Neutrophil (primary cell): Measurements from ENCODE around the gene ITPR1.

Source experiments
- H3K27ac ChIP-seq: fragments of 200-600 bp; sonication (generic); 2 replicates; pipeline ENCODE4 v1.5.1; 2016; ENCODE audit warnings: mild to moderate bottlenecking, moderate library complexity
- H3K27me3 ChIP-seq: fragments of 200-600 bp; sonication (generic); 2 replicates; pipeline ENCODE4 v1.6.0; 2016; ENCODE audit warnings: mild to moderate bottlenecking
- H3K36me3 ChIP-seq: fragments of 200-600 bp; sonication (generic); 2 replicates; pipeline ENCODE4 v1.5.1; 2017
- H3K4me1 ChIP-seq, 2 experiments: fragments of 200-600 bp in 1 of 2; sonication (generic) in 1 of 2; 1 replicate in 1 of 2; 2 replicates in 1 of 2; pipeline versions ENCODE4 v1.5.1 to v1.6.1; 2013 to 2016; ENCODE audit warnings: low read depth in 1 of 2, low read length in 1 of 2, mild to moderate bottlenecking in 1 of 2, moderate library complexity in 1 of 2; ENCODE audit not compliant: control insufficient read depth in 1 of 2, insufficient read depth in 1 of 2
- H3K4me3 ChIP-seq, 2 experiments: fragments of 200-600 bp in 1 of 2; sonication (generic) in 1 of 2; 1 replicate in 1 of 2; 2 replicates in 1 of 2; pipeline ENCODE4 v1.5.1; 2013 to 2016; ENCODE audit warnings: low read depth in 1 of 2, low read length in 1 of 2, mild to moderate bottlenecking in 1 of 2, moderate library complexity in 1 of 2
- H3K9me3 ChIP-seq: fragments of 200-600 bp; sonication (generic); 2 replicates; pipeline ENCODE4 v1.5.1; 2016
- CTCF ChIP-seq: fragments of 200-600 bp; sonication (generic); IDR thresholded peaks from 2 replicates; pipeline ENCODE4 v1.5.1; 2016; ENCODE audit warnings: antibody characterized with exemption

The ITPR1 gene

GRCh38 chr3:4695846-4696245 lies 202.7 kb downstream of the ITPR1 start:
- Histone ChIP-seq H3K4me1 (peaks cover 21 to 23% of the 10 kb centered on the region in 2 experiments), H3K4me3 (no peak overlapping the region), H3K27me3 (no peaks in the 10 kb centered on the region), H3K36me3 (no peaks in the 10 kb centered on the region), H3K9me3 (no peaks in the 10 kb centered on the region), H3K27ac (peak overlapping the region; percentile 22)
- no peak for TF ChIP-seq CTCF

GRCh38 chr3:4696266-4696665 lies 203.1 kb downstream of the ITPR1 start:
- H3K36me3 ChIP-seq: no peaks in the 10 kb centered on the region
- no peak for TF ChIP-seq CTCF
- peaks cover 21 to 23% of the 10 kb centered on the region in 2 experiments for H3K4me1 ChIP-seq

GRCh38 chr3:4698125-4698821 lies 205.1 kb downstream of the ITPR1 start:
- no peak for TF ChIP-seq CTCF
- Histone ChIP-seq H3K27me3 (no peaks in the 10 kb centered on the region), H3K4me1 (peaks cover 21 to 23% of the 10 kb centered on the region in 2 experiments), H3K27ac (no peak overlapping the region), H3K36me3 (no peaks in the 10 kb centered on the region), H3K9me3 (no peaks in the 10 kb centered on the region), H3K4me3 (no peak overlapping the region)

More at GRCh38 chr3:4696266-4696665, 203.1 kb downstream of the ITPR1 start:
- Histone ChIP-seq H3K27ac (no peak overlapping the region), H3K9me3 (no peaks in the 10 kb centered on the region), H3K27me3 (no peaks in the 10 kb centered on the region), H3K4me3 (no peak overlapping the region)

GRCh38 chr3:4703054-4703480 lies 209.9 kb downstream of the ITPR1 start:
- no peak overlapping the region for H3K27ac ChIP-seq
- no peak for TF ChIP-seq CTCF
- no peaks in the 10 kb centered on the region for H3K9me3 ChIP-seq
- no peaks in the 10 kb centered on the region for H3K27me3 ChIP-seq
- peaks cover 0 to under 1% of the 10 kb centered on the region in 2 experiments for H3K4me1 ChIP-seq
- H3K36me3 ChIP-seq: no peaks in the 10 kb centered on the region
- H3K4me3 ChIP-seq: no peak overlapping the region

- H3K4me3 ChIP-seq: no peak overlapping the region
- TF ChIP-seq CTCF: no peak
- H3K27me3 ChIP-seq: no peaks in the 10 kb centered on the region
- no peak overlapping the region for H3K27ac ChIP-seq
- H3K36me3 ChIP-seq: no peaks in the 10 kb centered on the region
- no peaks in the 10 kb centered on the region for H3K9me3 ChIP-seq
- peaks cover 0 to 3% of the 10 kb centered on the region in 2 experiments for H3K4me1 ChIP-seq
Observed at GRCh38 chr3:4704552-4704951, 211.4 kb downstream of the ITPR1 start.
